Kidney epithelial cell (primary cell): ENCODE data around the gene RNU5B-1. TPM values are rescaled to one million over a fixed set of nuclear protein-coding genes. Genes with fewer than 3 reads are reported as not detected.
A peak's percentile ranks its signal among the peaks of the same experiment; 100 is the strongest.
"Not testable (repeated sequence)": the region's sequence is repeated elsewhere in the genome, so short reads cannot be mapped to it uniquely, and the experiment has no call there.

Experiments
- DNase-seq: peaks from one replicate; pipeline ENCODE4 v3.0.0-alpha.2; 2010; ENCODE audit warnings: low read depth
- H3K27me3 ChIP-seq: 2 replicates; pipeline ENCODE4 v1.6.0; 2011; ENCODE audit warnings: low read length; ENCODE audit not compliant: control insufficient read depth, insufficient read depth
- H3K36me3 ChIP-seq: 2 replicates; pipeline ENCODE4 v1.5.1; 2011; ENCODE audit warnings: low read length; ENCODE audit not compliant: control insufficient read depth, insufficient read depth
- H3K4me3 ChIP-seq: 2 replicates; pipeline ENCODE4 v1.5.1; 2011; ENCODE audit warnings: low read depth, mild to moderate bottlenecking, control low read depth, low read length
- CTCF ChIP-seq: IDR thresholded peaks from 2 replicates; pipeline ENCODE4 v1.5.1; 2011; ENCODE audit warnings: mild to moderate bottlenecking, moderate library complexity, low read length, control low read depth, inconsistent platforms; ENCODE audit not compliant: insufficient read depth, poor library complexity, severe bottlenecking
- total RNA-seq: library from RNA; depleted of rRNA; stranded (reverse); fragments of >200 nt; gene quantifications from 2 replicates; pipeline ENCODE4 v1.2.3, GENCODE V29; 2015

RNU5B-1 gene
- total RNA-seq, 1 donor from 2014 or later: not detected

- H3K4me3 ChIP-seq: no peak overlapping the region
- H3K36me3 ChIP-seq: no peaks in the 10 kb centered on the region
- TF ChIP-seq CTCF: no peak
- DNase-seq: no peak
- no peaks in the 10 kb centered on the region for H3K27me3 ChIP-seq
These were observed 43.5 kb upstream of the RNU5B-1 start for GRCh38 chr15:65260968-65261367.

- TF ChIP-seq CTCF: no peak
- Histone ChIP-seq H3K36me3 (no peaks in the 10 kb centered on the region), H3K4me3 (no peak overlapping the region), H3K27me3 (no peaks in the 10 kb centered on the region)
- no peak for DNase-seq
These were observed 41.2 kb upstream of the RNU5B-1 start for GRCh38 chr15:65263313-65263712.

DNA sequence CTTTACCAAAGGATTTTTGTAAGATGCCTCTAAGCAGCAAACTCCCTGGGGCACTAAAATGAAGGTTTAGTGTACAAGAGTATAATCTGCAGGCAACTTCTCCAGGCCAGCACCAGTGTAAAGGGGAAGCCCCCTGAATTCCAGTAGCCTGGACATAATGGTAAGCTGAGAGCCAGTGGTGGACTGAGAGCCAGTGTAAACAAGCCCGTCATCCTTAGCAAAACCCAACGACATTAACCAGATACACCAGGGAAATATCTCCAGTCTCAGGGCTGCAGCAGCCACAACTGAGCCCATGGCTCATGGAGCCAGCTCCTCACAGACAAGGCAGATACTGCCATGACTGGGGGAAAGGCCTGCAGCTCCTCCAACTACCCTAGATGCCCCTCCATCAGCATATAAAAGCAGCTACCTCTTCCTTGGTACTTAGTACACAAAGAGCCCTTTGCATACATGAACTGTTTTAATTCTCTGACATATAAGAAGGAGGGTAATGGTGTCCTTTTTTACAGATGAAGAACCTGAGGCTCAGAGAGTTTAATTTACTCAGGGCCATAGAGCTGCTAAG is 39.5 kb upstream of the RNU5B-1 start:
- no peak for DNase-seq
- no peak overlapping the region for H3K4me3 ChIP-seq
- no peaks in the 10 kb centered on the region for H3K27me3 ChIP-seq
- H3K36me3 ChIP-seq: no peaks in the 10 kb centered on the region
- no peak for TF ChIP-seq CTCF

- Histone ChIP-seq H3K27me3 (no peaks in the 10 kb centered on the region), H3K4me3 (no peak overlapping the region), H3K36me3 (no peaks in the 10 kb centered on the region)
- no peak for DNase-seq
- TF ChIP-seq CTCF: no peak
These were observed 38.0 kb upstream of the RNU5B-1 start for GRCh38 chr15:65266469-65266868.

- Histone ChIP-seq H3K27me3 (no peaks in the 10 kb centered on the region), H3K36me3 (no peaks in the 10 kb centered on the region), H3K4me3 (no peak overlapping the region)
- TF ChIP-seq CTCF: no peak
- DNase-seq: no peak
These were observed 36.1 kb upstream of the RNU5B-1 start for GRCh38 chr15:65268411-65268810.

DNA sequence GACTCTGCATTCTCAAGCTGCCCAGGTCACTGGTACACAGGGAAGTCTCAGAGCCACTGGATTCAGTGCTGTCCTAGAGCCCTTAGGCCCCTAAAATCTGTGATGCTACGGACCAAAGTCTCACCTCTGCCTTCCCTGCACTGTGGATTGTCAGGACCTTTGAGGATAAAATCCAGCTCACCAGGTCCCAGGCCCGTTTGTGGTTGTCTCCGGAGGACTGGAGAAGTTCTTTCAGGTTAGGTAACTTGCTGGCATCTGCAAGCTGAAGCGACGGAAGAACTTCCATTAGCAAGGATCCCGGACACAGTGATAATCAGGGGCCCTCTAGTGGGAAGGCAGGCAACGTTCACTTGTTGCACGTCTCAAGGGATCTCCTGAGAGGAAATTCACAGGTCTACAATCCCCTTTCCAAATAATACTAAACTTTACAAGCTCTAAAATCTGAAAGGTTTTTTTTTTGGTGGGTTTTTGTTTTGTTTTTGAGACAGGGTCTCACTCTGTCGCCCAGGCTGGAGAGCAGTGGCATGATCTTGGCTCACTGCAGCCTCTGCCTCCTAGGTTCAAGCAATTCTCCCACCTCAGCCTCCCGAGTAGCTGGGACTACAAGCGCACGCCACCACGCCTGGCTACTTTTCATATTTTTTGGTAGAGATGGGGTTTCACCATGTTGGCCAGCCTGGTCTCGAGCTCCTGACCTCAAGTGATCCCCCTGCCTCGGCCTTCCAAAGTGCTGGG is 33.5 kb upstream of the RNU5B-1 start:
- H3K4me3 ChIP-seq, H3K36me3 ChIP-seq, H3K27me3 ChIP-seq: not testable (repeated sequence)
- TF ChIP-seq CTCF: peak; percentile 87
- peak; percentile 66 for DNase-seq
